RKO (cell line): ENCODE data around the gene SBF2.
"Not testable (repeated sequence)": the region's sequence is repeated elsewhere in the genome, so short reads cannot be mapped to it uniquely, and the experiment has no call there.

ENCODE experiments used
- DNase-seq: peaks from one replicate; pipeline ENCODE4 v3.0.0-alpha.2; 2016; ENCODE audit warnings: low spot score

The SBF2 gene

GRCh38 chr11:10116588-10116987 lies 177.4 kb downstream of the SBF2 start:
- no peak for DNase-seq

DNA sequence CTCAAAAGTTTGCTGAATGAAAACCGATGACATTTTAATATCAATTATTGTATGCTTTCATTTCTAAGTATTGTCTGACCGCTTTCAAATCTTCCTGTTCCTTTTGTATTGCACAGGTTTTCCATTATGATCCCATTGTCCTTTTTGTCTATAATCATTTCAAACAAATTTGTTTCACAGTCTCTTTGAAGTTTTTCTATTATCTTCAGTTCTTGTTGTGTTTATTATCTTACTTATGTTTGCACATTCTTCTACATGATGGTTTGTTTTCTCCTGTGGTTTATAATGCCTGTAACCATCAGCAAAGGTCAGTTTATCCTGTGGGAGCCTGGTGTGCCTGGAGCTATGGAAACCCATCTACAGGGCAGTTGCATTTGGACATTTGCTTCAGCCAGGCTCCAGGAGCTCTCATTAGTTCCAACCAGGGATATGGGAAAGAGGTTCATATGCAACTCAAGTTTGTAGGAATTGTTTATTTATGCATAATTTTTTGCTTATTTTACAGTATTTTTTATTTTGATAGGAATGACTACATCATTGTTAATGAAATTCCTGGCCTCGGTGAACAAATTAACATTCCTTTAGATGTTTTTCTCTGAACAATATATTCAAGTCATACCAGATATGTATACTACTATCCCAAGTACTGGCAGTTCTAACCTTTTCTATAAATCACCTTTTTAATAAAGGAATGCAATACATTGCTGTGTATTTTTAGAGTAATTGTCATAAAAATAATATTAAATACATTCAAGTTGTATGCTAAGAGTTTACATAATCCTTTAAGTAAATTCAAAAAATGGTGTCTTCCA lies 179.2 kb downstream of the SBF2 start:
- no peak for DNase-seq

GRCh38 chr11:10113852-10114251 lies 180.2 kb downstream of the SBF2 start:
- DNase-seq, result no peak

GRCh38 chr11:10109806-10110205 lies 184.2 kb downstream of the SBF2 start:
- DNase-seq, result no peak

DNA sequence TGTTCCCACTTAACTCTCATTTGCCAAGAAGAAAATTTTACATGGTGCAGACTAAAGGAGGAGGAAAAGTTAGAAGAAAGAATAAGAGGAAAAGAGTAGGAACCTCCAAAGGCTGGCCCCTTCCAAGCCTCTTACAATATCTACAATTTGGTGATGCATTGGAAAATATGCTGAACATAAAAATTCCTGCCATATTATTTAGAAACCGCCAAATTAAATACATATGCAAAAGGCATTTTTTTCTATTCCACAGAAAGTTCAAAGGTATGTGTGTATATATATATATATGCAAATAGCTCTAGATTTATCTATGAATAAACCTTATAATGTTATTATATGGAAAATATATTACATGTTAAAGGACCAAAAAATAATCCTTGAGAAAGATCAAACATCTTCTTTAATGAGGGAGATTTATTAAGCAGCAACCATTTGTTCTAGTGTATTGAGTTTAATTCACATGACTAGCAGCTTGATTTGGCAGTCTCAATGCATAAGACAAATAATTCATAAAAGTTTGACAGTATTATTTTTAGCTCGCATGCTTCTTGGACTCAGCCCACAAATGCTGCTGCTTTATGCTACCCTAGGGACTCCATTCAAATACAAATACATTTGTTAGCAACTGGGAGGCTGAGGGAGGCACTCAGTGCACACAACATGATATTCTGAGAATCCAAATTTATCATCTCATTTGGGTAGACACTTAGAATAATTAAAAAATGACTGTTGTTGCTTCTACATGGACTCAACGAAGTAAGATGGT lies 184.9 kb downstream of the SBF2 start:
- no peak for DNase-seq

DNA sequence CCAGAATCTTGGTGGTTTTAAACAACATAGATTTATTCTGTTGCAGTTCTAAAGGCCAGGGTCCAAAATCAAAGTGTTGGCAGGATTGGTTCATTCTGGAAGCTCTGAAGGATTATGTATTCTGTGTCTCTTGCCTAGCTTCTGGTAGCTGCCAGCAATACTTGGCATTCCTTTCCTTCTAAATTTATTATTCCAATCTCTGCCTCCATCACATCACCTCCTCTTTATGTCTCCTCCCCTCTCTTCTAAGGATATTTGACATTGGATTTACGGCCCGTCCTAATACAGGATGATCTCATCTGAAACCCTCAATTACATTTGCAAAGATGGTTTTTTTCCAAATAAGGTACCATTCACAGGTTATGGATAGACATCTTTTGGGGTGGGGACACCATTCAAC lies 186.5 kb downstream of the SBF2 start:
- DNase-seq, result no peak

DNA sequence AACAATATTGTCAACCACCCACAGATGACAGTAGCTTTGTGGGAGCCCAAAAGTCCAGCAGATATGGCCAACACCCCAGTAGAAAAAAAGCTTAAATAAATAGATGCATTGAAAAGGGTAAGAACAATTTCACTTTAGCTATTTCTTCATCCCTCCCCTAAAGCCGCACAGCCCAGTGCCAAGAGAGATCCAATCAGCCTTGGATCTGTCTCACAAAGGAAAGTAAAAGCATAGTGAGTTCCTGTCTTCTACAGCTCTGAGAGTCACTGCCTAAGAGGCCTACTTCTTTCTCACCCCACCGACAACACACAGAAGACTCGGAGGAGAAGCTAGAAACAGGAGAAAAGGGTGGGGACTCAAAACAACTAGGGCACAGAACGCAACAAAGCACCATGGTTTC lies 196.4 kb downstream of the SBF2 start:
- no peak for DNase-seq

GRCh38 chr11:10096987-10097386 lies 197.0 kb downstream of the SBF2 start:
- DNase-seq, result no peak

DNA sequence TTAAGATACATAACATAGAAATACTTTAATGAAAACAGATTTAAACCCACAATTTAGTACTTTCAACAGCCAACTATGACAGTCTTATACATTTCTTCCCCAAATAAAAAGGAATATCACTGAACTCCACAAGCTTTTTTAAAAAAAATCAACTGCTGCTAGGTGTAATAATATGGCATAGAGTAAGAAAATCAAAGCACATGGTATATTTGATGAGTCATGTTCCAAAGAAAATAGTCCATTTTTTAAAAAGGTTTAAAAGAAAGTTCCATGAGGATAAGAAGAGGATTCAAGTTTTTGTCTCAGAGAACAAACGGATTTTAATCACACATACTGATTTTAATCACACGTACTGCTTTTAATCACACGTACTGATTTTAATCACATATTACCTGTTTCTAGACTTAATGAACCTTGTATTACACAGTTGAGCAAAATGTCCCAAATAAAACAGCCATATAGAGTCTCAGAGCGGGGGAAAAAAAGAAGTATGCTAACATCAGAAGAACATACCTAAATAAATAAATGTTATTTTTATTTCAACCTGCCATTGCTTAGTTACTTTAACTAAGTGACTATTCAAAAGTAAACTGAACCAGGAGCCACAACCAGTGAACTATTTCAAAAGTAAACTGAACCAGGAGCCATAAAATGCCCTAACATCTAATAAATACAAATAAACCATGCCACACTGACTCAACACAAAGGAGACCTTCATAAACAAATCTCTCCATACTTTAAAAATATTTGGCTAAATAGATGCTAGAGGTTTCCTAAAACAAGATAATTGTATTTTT lies 198.4 kb downstream of the SBF2 start:
- no peak for DNase-seq

DNA sequence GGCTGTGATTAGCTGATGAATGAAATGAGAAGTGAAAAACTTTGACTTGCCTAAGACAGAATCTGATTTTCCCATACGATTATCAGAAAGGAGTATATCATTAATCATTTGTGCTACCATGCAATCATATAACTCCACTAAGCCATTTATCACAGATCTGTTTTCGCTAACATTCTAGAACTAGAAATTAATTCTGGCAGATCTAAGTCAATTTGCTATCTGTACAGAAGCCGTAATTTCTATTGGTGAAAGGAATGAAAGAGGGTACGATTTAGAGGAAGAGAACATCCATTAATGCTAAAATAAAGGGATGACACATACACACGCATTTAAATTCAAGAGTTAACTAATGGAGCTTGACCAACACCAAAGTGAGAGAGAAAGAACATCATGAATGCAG lies 201.6 kb downstream of the SBF2 start:
- DNase-seq, result no peak

- DNase-seq, result no peak
These were observed 202.5 kb downstream of the SBF2 start for GRCh38 chr11:10091314-10092045.

GRCh38 chr11:10087923-10088225 lies 206.1 kb downstream of the SBF2 start:
- not testable (repeated sequence) for DNase-seq

GRCh38 chr11:10087186-10087922 lies 206.7 kb downstream of the SBF2 start:
- DNase-seq, result no peak

DNA sequence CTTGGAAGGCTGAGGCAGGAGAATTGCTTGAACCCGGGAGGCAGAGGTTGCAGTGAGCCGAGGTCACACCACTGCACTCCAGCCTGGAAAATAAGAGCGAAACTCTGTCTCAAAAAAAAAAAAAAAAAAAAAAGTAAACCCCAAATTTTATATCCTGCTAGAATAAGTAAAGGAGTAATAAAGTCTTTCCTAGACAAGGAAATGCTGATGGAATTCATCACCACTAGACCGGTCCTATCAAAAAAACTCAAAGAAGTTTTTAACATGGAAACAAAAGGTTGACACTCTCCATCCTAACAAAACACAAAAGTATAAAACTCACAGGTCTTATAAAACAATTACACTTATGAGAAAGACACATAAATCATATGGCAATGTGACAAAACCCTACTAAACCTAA lies 213.9 kb downstream of the SBF2 start:
- no peak for DNase-seq

GRCh38 chr11:10076458-10077141 lies 217.4 kb downstream of the SBF2 start:
- peak; percentile 41 for DNase-seq

DNA sequence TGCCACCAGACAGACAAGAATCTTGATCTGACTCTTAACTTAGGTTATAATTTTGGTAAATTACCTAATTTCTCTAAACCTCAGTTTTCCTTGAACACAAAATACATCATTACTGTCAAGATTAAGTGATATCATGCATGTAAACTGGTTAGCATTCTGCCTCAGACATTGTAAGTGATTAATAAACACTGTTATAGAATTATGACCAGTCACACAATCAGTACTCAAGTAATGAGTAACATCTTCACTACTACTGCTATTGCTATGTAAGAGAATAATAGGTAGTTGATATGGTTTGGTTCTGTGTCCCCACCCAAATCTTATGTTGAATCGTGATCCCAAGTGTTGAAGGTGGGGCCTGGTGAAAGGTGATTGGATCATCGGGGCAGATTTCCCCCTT lies 218.9 kb downstream of the SBF2 start:
- DNase-seq, result no peak

- no peak for DNase-seq
These were observed 221.2 kb downstream of the SBF2 start for GRCh38 chr11:10072841-10073240.

DNA sequence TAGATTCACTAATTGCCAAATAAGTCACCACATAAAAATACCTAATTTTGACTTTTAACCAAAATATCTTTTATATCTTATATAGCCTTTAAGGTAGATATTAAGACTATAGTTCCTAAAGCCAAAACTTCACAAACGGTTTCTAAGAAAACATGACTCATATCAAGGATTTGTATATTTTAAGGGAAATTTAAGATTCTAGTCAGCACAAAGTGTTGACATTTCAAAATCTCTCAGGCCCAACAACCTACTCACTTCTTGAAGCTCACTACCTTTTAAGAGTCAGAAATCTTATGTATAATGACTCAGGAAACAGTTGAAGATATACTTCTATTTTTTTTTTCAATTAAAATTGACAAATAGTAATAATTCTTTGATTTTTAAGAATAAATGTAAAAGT lies 221.9 kb downstream of the SBF2 start:
- no peak for DNase-seq

DNA sequence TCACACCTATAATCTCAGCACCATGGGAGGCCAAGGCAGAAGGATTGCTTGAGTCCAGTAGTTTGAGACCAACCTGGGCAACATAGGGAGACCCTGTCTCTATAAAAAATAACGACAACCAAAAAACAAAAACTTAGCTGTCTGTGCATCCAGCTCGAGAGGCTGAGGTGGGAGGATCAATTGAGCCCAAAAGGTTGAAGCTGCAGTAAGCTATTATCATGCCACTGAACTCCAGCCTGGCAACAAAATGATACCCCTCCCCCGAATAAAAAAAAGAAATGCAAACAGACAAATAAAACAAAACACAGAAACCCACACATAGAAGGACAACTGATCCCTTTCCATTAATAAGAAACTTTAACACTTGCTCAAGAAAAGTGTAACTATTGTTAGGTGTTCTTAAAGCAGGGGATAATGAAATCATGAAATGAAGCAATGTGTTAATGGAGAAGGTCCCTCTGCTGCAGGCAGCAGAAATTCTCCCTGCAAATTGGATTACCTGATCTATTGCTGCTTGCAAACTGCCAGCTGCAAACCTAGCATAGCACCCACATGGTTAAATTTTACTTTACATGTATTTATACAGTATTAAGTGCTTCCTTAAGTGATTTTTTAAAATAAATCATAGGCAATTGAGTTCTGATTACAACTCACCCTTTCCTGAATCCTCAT lies 226.3 kb downstream of the SBF2 start:
- no peak for DNase-seq

DNA sequence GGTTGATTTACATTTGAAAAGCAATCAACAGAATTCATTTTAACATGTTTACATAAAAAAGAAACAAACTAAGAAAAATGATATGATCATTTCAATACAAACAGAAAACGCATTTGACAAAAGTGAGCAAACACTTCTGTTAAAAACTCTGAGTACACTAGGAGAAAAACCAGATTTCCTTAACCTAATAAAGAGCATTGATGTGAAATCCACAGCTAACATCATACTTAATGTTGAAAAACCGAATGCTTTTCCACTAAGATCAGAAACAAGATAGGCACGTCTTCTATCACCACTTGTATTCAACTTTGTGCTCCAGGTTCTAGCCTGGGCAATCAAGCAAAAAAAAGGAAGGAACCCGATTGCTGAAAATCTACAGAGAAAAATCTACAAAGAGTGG lies 227.6 kb downstream of the SBF2 start:
- DNase-seq, result no peak
